ENCODE data around the gene JUNB. TPM values are rescaled to one million over a fixed set of nuclear protein-coding genes. Genes with fewer than 3 reads are reported as not detected.
A peak's percentile ranks its signal among the peaks of the same experiment; 100 is the strongest.

The JUNB gene
- total and polyA plus RNA-seq, 4 donors: 111 to 689 (median 163) TPM

DNA sequence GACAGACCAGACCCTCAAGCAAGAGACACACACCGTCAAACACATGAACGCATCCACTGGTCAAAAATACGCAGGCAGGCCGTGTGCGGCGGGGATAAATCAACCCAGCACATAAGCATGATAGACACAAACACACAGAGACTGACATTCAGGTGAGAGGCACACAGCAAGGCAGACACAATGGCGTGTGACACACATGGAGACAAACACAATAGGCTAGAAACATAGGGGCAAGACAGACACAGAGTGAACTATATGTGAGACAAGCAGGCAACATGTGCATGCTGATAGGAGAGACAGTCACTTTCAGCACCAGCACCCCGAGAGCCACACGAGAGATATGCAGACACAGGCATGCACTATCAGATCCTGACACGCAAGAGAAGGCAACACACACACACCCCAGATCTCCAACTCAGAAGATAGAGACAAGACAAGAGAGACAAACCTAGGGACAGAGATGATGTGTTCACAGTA, 6.9 kb upstream of the JUNB start:
- WGBS, 2 donors: 52 to 63% methylated on average over 10 of the region's 10 CpGs
- H3K27ac ChIP-seq (ENCODE audit: low read depth in 1 of 2, low read length in 1 of 2): peak overlapping the region; percentile 86 to 87
- H3K9me3 ChIP-seq (ENCODE audit: control insufficient read depth in 4 of 4, insufficient read depth in 3 of 4, low read length in 3 of 4): no peaks in the 10 kb centered on the region
- H3K9ac ChIP-seq (ENCODE audit: insufficient read depth in 1 of 2, low read length in 2 of 2): peak overlapping the region in 1 of 2 donors; percentile 61
- TF ChIP-seq, protein P1, sequence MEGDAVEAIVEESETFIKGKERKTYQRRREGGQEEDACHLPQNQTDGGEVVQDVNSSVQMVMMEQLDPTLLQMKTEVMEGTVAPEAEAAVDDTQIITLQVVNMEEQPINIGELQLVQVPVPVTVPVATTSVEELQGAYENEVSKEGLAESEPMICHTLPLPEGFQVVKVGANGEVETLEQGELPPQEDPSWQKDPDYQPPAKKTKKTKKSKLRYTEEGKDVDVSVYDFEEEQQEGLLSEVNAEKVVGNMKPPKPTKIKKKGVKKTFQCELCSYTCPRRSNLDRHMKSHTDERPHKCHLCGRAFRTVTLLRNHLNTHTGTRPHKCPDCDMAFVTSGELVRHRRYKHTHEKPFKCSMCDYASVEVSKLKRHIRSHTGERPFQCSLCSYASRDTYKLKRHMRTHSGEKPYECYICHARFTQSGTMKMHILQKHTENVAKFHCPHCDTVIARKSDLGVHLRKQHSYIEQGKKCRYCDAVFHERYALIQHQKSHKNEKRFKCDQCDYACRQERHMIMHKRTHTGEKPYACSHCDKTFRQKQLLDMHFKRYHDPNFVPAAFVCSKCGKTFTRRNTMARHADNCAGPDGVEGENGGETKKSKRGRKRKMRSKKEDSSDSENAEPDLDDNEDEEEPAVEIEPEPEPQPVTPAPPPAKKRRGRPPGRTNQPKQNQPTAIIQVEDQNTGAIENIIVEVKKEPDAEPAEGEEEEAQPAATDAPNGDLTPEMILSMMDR (IDR thresholded peaks at IDR 0.05; ENCODE audit: control extremely low read depth, extremely low read depth): no peak
- H3K4me3 ChIP-seq: no peak overlapping the region
- H3K4me1 ChIP-seq (ENCODE audit: control insufficient read depth in 5 of 5, insufficient read depth in 5 of 5, low read length in 5 of 5): peaks cover 0 to 79% (median 38%) of the 10 kb centered on the region in 5 donors
- H3K36me3 ChIP-seq (ENCODE audit: control insufficient read depth in 4 of 4, insufficient read depth in 4 of 4, low read length in 4 of 4): no peaks in the 10 kb centered on the region
- ATAC-seq (ENCODE audit: insufficient read depth, low FRiP score) (no peak), DNase-seq (peak in 2 of 3 donors; percentile 21 to 39)
- H3K27me3 ChIP-seq (ENCODE audit: control insufficient read depth in 3 of 3, insufficient read depth in 3 of 3, low read length in 2 of 3): no peaks in the 10 kb centered on the region

DNA sequence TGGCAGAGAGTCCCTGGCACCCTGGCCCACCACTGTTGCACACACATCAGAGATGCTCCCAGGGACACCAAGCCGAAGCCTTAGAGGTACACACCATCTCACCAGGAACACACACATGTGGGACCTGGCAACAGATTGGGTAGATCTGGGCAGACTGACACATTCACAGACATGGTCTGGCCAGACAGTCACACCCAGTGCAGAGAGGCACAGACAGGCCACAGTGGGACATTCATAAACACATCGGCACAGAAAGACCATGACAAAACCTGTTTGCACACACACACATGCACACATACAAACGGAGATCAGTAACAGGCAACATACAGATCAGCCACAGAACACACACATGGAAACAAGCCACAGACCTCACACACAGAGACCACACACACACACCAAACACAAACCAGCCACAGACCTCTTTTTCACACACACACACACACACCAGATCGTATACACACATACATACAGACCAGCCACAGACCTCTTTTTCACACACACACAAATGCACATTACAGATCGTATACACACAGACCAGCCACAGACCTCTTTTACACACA, 6.3 kb upstream of the JUNB start:
- peak overlapping the region; percentile 86 to 87 for H3K27ac ChIP-seq (ENCODE audit: low read depth in 1 of 2, low read length in 1 of 2)
- no peaks in the 10 kb centered on the region for H3K36me3 ChIP-seq (ENCODE audit: control insufficient read depth in 4 of 4, insufficient read depth in 4 of 4, low read length in 4 of 4)
- no peaks in the 10 kb centered on the region for H3K9me3 ChIP-seq (ENCODE audit: control insufficient read depth in 4 of 4, insufficient read depth in 3 of 4, low read length in 3 of 4)
- H3K9ac ChIP-seq (ENCODE audit: insufficient read depth in 1 of 2, low read length in 2 of 2): peak overlapping the region in 1 of 2 donors; percentile 30
- WGBS, 2 donors: 43 to 46% methylated on average over 5 of the region's 5 CpGs
- DNase-seq (peak; percentile 53 to 88 (median 67)), ATAC-seq (ENCODE audit: insufficient read depth, low FRiP score) (no peak)
- no peak overlapping the region for H3K4me3 ChIP-seq
- TF ChIP-seq, protein P1 (IDR thresholded peaks at IDR 0.05; ENCODE audit: control extremely low read depth, extremely low read depth): no peak
- peaks cover 0 to 75% (median 36%) of the 10 kb centered on the region in 5 donors for H3K4me1 ChIP-seq (ENCODE audit: control insufficient read depth in 5 of 5, insufficient read depth in 5 of 5, low read length in 5 of 5)
- no peaks in the 10 kb centered on the region for H3K27me3 ChIP-seq (ENCODE audit: control insufficient read depth in 3 of 3, insufficient read depth in 3 of 3, low read length in 2 of 3)

DNA sequence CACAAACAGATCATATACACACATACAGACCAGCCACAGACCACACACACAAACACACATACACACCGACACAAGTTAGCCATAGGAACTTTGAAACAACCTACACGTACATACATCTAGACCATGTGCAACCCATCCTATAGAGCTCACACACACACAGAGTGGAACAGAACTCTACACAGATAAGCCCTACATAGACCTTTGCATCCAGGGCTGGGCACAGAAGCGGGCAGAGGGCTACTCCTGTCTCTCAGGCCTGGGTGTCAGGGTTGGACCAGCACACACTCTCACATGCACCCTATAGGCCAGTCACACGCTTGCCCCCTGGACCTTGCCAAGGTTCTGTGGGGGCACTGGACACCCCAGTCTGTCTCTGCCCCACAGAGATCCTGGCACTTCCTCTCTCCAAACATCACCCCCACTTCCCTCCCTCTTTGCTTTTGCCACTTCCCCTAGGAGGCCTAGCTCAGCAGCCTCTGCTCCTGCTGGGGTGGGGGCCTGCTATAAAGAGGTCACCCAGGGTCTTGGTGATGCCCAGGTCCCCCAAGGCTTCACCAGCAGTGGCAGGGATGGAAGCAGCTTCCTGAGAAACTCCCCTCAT, 5.8 kb upstream of the JUNB start:
- no peaks in the 10 kb centered on the region for H3K9me3 ChIP-seq (ENCODE audit: control insufficient read depth in 4 of 4, insufficient read depth in 3 of 4, low read length in 3 of 4)
- no peak overlapping the region for H3K4me3 ChIP-seq
- H3K4me1 ChIP-seq (ENCODE audit: control insufficient read depth in 5 of 5, insufficient read depth in 5 of 5, low read length in 5 of 5): peaks cover 0 to 79% (median 38%) of the 10 kb centered on the region in 5 donors
- ATAC-seq (ENCODE audit: insufficient read depth, low FRiP score) (no peak), DNase-seq (peak in 2 of 3 donors; percentile 13 to 38)
- H3K27ac ChIP-seq (ENCODE audit: low read depth in 1 of 2, low read length in 1 of 2): peak overlapping the region; percentile 34 to 87
- no peaks in the 10 kb centered on the region for H3K36me3 ChIP-seq (ENCODE audit: control insufficient read depth in 4 of 4, insufficient read depth in 4 of 4, low read length in 4 of 4)
- H3K27me3 ChIP-seq (ENCODE audit: control insufficient read depth in 3 of 3, insufficient read depth in 3 of 3, low read length in 2 of 3): no peaks in the 10 kb centered on the region
- peak overlapping the region in 1 of 2 donors; percentile 30 for H3K9ac ChIP-seq (ENCODE audit: insufficient read depth in 1 of 2, low read length in 2 of 2)
- TF ChIP-seq, protein P1 (IDR thresholded peaks at IDR 0.05; ENCODE audit: control extremely low read depth, extremely low read depth): no peak
- 47 to 48% methylated on average over 4 of the region's 4 CpGs for WGBS, 2 donors
